Lower leg skin (tissue), 4 donors: ENCODE results near the gene CPEB4. TPM values are rescaled to one million over a fixed set of nuclear protein-coding genes. Genes with fewer than 3 reads are reported as not detected.

ENCODE experiments used
- DNase-seq, 2 donors: peaks; one replicate each; pipeline ENCODE4 v3.0.0-alpha.2; 2019; ENCODE audit warnings: low spot score in 2 of 2
- H3K4me3 ChIP-seq: fragments of 200-600 bp; sonication (generic); 2 replicates; pipeline ENCODE4 v1.5.1; 2017; ENCODE audit warnings: mild to moderate bottlenecking, low read depth; ENCODE audit not compliant: poor library complexity, severe bottlenecking
- CTCF ChIP-seq, 3 donors: fragments of 450-650 bp; IDR thresholded peaks; one replicate each; pipeline ENCODE4 v1.5.1; 2016; ENCODE audit warnings: antibody characterized with exemption in 3 of 3, mild to moderate bottlenecking in 3 of 3, moderate library complexity in 2 of 3
- POLR2A ChIP-seq, 2 donors: fragments of 450-650 bp; IDR thresholded peaks; one replicate each; pipeline ENCODE4 v1.6.1; 2016 to 2017; ENCODE audit warnings: antibody characterized with exemption in 2 of 2, mild to moderate bottlenecking in 1 of 2, moderate library complexity in 1 of 2
- WGBS, 2 donors: methylation state at CpG; one replicate each; pipeline ENCODE4 v1.1.5; 2018; 5-methylcytosine and 5-hydroxymethylcytosine counted together
- intact Hi-C: fragments of 100-400 bp; cut with DNase I; formaldehyde crosslinking; loops from one replicate; pipeline ENCODE4 v1.15.0; 2023; ENCODE audit warnings: low total_unique reads
- total RNA-seq, 4 donors: library from RNA; depleted of rRNA; stranded (reverse); fragments of >200 nt; gene quantifications; one replicate each; pipeline ENCODE4 v1.1.0, GENCODE V29; 2016

The CPEB4 gene
- total RNA-seq, 4 donors from 2014 or later: 47.5 to 79.6 (median 55.3) TPM

GRCh38 chr5:173974688-173975239 is 86.6 kb downstream of the CPEB4 start:
- WGBS, 2 donors: 69 to 71% methylated on average over 5 of the region's 5 CpGs
- H3K4me3 ChIP-seq: no peak overlapping the region
- no peak for TF ChIP-seq POLR2A (IDR thresholded peaks at IDR 0.05)
- no peak for TF ChIP-seq CTCF (IDR thresholded peaks at IDR 0.05)
- intact Hi-C loops: loop anchor here (5.0 kb wide), 1 partner anchor 357 kb away; the partner anchor contains the start of gene BOD1
- no peak for DNase-seq

DNA sequence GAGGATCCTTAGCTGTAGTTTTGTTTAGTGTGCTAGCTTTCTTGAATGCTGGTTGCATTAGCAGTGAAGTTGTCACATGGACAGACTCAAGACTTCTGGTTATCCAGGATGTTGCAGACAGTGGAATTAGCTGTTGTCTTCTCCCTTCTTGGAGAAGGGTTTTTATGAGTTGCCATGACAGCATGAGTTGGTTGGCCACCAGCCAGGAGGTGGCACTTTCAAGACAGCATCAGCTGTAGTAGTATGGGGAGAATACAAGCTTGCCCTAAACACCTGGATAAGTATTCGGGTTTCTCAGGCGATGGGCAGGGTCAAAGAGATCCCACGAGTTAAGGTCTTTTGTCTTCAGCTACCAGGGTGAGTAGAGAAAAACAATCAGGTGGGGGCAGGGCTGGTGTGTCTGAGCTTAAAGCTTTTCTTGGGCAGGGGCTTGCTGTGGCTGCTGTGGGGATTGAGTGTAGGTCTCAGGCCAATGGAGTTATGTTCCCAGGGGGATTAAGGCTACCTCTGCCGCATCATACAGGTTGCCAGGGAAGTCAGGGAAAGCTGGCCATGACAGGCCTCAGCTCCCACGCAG is 93.1 kb downstream of the CPEB4 start:
- no peak overlapping the region for H3K4me3 ChIP-seq
- intact Hi-C loops: no loop called here
- WGBS, 2 donors: 62 to 66% methylated on average over 5 of the region's 5 CpGs
- TF ChIP-seq POLR2A (IDR thresholded peaks at IDR 0.05) (no peak), CTCF (IDR thresholded peaks at IDR 0.05) (no peak)
- DNase-seq: no peak

DNA sequence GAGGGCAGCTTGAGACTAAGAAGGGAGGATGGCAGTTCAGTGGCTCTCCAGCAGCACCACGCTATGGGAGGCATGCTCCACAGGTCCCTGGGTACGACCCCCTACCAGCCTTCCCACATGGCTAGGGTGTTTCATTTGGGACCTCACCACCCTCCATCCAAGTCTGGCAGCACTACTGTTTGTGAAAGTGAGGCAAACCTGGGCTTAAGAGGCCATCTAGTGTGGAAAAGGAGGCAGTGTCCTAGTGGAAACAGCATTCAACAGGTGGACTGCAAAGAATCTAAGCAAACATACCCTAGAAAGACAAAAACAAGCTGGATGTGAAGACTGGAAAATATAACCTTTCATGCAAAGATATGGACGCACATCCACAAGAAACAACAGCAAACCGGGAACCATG is 96.1 kb downstream of the CPEB4 start:
- no peak overlapping the region for H3K4me3 ChIP-seq
- no peak for TF ChIP-seq POLR2A (IDR thresholded peaks at IDR 0.05)
- no peak for TF ChIP-seq CTCF (IDR thresholded peaks at IDR 0.05)
- no peak for DNase-seq
- intact Hi-C loops: no loop called here
- WGBS, 2 donors: 46 to 56% methylated on average over 4 of the region's 4 CpGs

GRCh38 chr5:173988554-173989431 is 100.6 kb downstream of the CPEB4 start, which contains the start of gene C5orf47:
C5orf47 (plus strand) TSS chr5:173989170; CDS start chr5:173989264, 94 bp downstream.
- no peak within 1 kb of the TSS for H3K4me3 ChIP-seq
- TF ChIP-seq CTCF (IDR thresholded peaks at IDR 0.05): no peak
- TF ChIP-seq POLR2A (IDR thresholded peaks at IDR 0.05): no peak
- 94 to 97% methylated on average over 39 to 49 of the region's 51 CpGs for WGBS, 2 donors
- intact Hi-C loops: no loop called here
- no peak for DNase-seq

- DNase-seq: no peak
- intact Hi-C loops: no loop called here
- TF ChIP-seq POLR2A (IDR thresholded peaks at IDR 0.05) (no peak), CTCF (IDR thresholded peaks at IDR 0.05) (no peak)
- H3K4me3 ChIP-seq: no peak overlapping the region
- WGBS, 2 donors: 93 to 95% methylated on average over 37 to 39 of the region's 41 CpGs
Measured at GRCh38 chr5:173989432-173990082, 101.4 kb downstream of the CPEB4 start.
